Esophagus squamous epithelium (tissue), 5 donors: Measurements from ENCODE around the gene PRR14L. TPM values are rescaled to one million over a fixed set of nuclear protein-coding genes. Genes with fewer than 3 reads are reported as not detected.
"Not testable (repeated sequence)": the region's sequence is repeated elsewhere in the genome, so short reads cannot be mapped to it uniquely, and the experiment has no call there.

Experiments used
- DNase-seq: peaks from one replicate; lab custom pipeline; 2025; lab: John Stamatoyannopoulos, UW
- H3K27ac ChIP-seq, 4 donors: fragments of 200-600 bp; sonication (generic); one replicate each; pipeline ENCODE4 v1.5.1; 2016 to 2019; ENCODE audit warnings: mild to moderate bottlenecking in 1 of 4
- H3K27me3 ChIP-seq, 4 donors: fragments of 200-600 bp; sonication (generic); 1 replicate in 3 of 4; 2 replicates in 1 of 4; pipeline versions ENCODE4 v1.5.1 to v1.6.0; 2017 to 2021; ENCODE audit warnings: antibody characterized with exemption in 1 of 4
- H3K36me3 ChIP-seq, 3 donors: fragments of 200-600 bp; sonication (generic); one replicate each; pipeline ENCODE4 v1.5.1; 2016 to 2019
- H3K4me1 ChIP-seq, 3 donors: fragments of 200-600 bp; sonication (generic); one replicate each; pipeline ENCODE4 v1.5.1; 2017 to 2019
- H3K4me3 ChIP-seq, 4 donors: fragments of 200-600 bp; sonication (generic); 1 replicate in 3 of 4; 2 replicates in 1 of 4; pipeline ENCODE4 v1.5.1; 2016 to 2019; ENCODE audit warnings: mild to moderate bottlenecking in 2 of 4, moderate library complexity in 1 of 4
- H3K9me3 ChIP-seq, 3 donors: fragments of 200-600 bp; sonication (generic); one replicate each; pipeline ENCODE4 v1.5.1; 2016 to 2019
- POLR2A ChIP-seq, 4 donors: fragments of 450-650 bp; IDR thresholded peaks; one replicate each; pipeline ENCODE4 v1.6.1; 2017; ENCODE audit warnings: antibody characterized with exemption in 4 of 4, mild to moderate bottlenecking in 4 of 4, moderate library complexity in 3 of 4
- WGBS, 2 donors: methylation state at CpG; one replicate each; pipeline ENCODE4 v1.1.5; 2018; 5-methylcytosine and 5-hydroxymethylcytosine counted together
- intact Hi-C: fragments of 100-400 bp; cut with DNase I; formaldehyde crosslinking; loops from one replicate; pipeline ENCODE4 v1.15.0; 2022
- total RNA-seq, 4 donors: library from RNA; depleted of rRNA; stranded (reverse); fragments of >200 nt; gene quantifications; one replicate each; pipeline ENCODE4 v1.1.0, GENCODE V29; 2016
- TF ChIP-seq, protein P1 (sequence below), 6 experiments: fragments of 450-650 bp in 4 of 6; fragments of 200-600 bp in 2 of 6; sonication (generic) in 2 of 6; IDR thresholded peaks; one replicate each; pipeline ENCODE4 v1.5.1; 2016 to 2019; ENCODE audit warnings: antibody characterized with exemption in 6 of 6, mild to moderate bottlenecking in 4 of 6, moderate library complexity in 4 of 6
- donor health status: DM: yes; HTN: yes; CAD: no.

Gene PRR14L
- total RNA-seq: 10 to 100 TPM; 17.2 to 30.5 (median 25.7) TPM

DNA sequence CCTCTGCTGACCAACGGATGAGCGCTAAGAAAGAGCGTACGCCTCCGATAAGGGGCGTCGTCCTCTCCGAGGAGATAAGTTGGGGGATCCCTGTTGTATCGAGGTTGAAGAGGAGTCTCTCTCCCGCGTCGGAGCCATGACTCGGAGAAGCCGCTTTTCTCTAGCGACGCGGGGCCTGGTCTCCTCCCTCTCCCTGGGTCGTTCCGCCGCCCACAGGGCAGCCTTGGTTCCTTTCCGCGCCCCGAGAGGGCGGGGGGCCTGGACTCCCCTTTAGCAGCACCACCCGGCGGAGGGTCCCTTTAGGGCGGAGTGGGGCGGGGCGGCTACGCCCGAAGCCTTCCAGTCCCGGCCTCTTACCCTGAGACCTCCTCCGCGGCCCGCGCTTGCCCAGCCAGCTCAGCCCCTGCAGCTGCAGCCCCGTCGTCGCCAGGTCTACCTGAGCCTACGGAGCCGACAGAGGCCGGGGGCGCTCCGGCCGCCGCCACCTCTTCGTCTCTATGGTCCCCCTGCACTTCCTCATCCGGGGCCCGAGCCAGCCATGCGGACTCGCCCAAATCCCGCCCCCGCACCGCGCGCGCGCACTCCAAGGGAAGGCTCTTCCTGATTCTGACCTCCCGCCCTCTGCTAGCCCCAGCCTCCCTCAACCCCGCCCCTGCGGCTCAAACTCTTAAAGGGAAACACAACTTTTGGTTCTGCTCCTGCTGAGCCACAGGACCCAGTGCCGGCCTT lies at the start of gene PRR14L:
Gene PRR14L, minus strand, starts transcription at position 497 of the 729 bp plus-strand sequence. CDS start 11,272 bp downstream, outside the sequence.
- 0 to 1% methylated on average over 20 to 23 of the region's 62 CpGs for WGBS, 2 donors
- no peaks in the 10 kb centered on the region for H3K27me3 ChIP-seq

DNA sequence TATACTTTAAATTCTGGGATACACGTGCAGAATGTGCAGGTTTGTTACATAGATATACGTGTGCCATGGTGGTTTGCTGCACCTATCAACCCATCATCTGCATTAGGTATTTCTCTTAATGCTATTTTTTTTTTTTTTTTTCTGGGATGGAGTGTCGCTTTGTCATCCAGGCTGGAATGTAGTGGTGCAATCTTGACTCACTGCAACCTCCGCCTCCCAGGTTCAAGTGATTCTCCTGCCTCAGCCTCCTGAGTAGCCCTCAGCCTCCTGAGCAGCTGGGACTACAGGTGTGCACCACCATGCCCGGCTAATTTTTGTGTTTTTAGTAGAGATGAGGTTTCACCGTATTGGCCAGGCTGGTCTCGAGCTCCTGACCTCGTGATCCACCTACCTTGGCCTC lies 49.4 kb upstream of the PRR14L start:
- H3K4me1 ChIP-seq, DNase-seq, intact Hi-C loops, H3K9me3 ChIP-seq, H3K4me3 ChIP-seq, H3K27me3 ChIP-seq: not testable (repeated sequence)
- Histone ChIP-seq H3K27ac (peak overlapping the region in 3 of 4 donors; percentile 28 to 70 (median 34)), H3K36me3 (peaks cover 12 to 100% (median 41%) of the 10 kb centered on the region in 3 donors)
- 83 to 86% methylated on average over 7 to 8 of the region's 8 CpGs for WGBS, 2 donors

More for the DNA sequence above, at the start of gene PRR14L:
- Histone ChIP-seq H3K4me3 (peak within 1 kb of the TSS; percentile 64 to 96 (median 88)), H3K9me3 (no peaks in the 10 kb centered on the region), H3K36me3 (peaks cover 0 to 14% (median 0%) of the 10 kb centered on the region in 3 donors), H3K27ac (peak within 1 kb of the TSS; percentile 92 to 95 (median 94)), H3K4me1 (peaks cover 32 to 64% (median 34%) of the 10 kb centered on the region in 3 donors)
- TF ChIP-seq, protein P1, sequence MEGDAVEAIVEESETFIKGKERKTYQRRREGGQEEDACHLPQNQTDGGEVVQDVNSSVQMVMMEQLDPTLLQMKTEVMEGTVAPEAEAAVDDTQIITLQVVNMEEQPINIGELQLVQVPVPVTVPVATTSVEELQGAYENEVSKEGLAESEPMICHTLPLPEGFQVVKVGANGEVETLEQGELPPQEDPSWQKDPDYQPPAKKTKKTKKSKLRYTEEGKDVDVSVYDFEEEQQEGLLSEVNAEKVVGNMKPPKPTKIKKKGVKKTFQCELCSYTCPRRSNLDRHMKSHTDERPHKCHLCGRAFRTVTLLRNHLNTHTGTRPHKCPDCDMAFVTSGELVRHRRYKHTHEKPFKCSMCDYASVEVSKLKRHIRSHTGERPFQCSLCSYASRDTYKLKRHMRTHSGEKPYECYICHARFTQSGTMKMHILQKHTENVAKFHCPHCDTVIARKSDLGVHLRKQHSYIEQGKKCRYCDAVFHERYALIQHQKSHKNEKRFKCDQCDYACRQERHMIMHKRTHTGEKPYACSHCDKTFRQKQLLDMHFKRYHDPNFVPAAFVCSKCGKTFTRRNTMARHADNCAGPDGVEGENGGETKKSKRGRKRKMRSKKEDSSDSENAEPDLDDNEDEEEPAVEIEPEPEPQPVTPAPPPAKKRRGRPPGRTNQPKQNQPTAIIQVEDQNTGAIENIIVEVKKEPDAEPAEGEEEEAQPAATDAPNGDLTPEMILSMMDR (IDR thresholded peaks at IDR 0.05): peak in 3 of 6 experiments; percentile 3 to 32 (median 15)
- peak in 3 of 4 donors; percentile 71 to 89 (median 85) for TF ChIP-seq POLR2A (IDR thresholded peaks at IDR 0.05)
- intact Hi-C loops: no loop called here
- DNase-seq: peak; percentile 87

DNA sequence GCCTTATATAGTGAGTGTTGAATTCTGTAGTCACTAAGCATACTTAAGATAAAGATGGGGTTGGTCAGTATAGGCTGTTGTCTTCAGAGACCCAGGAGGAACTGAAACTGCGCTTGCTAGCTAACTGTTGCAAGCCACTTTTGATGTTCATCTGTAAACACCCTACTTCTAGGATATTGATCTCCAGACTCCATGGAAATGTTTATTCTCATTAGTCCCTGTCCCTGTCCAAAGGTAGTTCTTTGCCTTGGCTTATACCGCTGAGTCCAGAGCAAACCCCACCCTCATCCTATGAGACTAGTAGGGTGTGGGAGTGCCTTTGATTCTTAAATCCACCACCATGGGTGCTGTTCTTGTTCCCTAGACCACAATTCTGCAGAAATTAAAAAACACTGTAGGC lies 40.3 kb upstream of the PRR14L start:
- TF ChIP-seq, protein P1 (IDR thresholded peaks at IDR 0.05): no peak
- no peak for TF ChIP-seq POLR2A (IDR thresholded peaks at IDR 0.05)
- Histone ChIP-seq H3K27ac (no peak overlapping the region), H3K4me1 (no peaks in the 10 kb centered on the region), H3K4me3 (no peak overlapping the region), H3K9me3 (no peaks in the 10 kb centered on the region), H3K36me3 (peaks cover 0 to 73% (median 11%) of the 10 kb centered on the region in 3 donors), H3K27me3 (no peaks in the 10 kb centered on the region)
- intact Hi-C loops: no loop called here
- 86 to 100% methylated on average over 2 of the region's 2 CpGs for WGBS, 2 donors
- no peak for DNase-seq

DNA sequence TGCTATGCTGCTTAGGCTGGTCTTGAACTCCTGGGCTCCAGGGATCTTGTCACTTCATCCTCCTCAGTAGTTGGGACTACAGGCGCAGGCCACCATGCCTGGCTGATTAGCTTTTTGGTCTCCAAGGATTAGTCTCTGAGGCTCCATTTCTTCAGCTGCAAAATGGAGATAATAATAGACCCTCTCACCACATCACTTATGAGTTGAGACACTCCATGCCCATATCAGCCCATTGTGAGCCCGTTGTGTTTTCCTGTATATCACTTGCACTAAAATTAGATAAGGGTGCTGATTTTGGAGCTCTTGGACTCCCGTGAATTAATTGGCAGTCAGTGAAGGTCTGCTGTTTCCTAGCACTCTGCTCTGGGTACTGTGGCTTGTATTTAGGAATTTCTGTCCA lies 39.9 kb upstream of the PRR14L start:
- DNase-seq: no peak
- no peaks in the 10 kb centered on the region for H3K9me3 ChIP-seq
- 83 to 94% methylated on average over 3 of the region's 3 CpGs for WGBS, 2 donors
- TF ChIP-seq POLR2A (IDR thresholded peaks at IDR 0.05): no peak
- TF ChIP-seq, protein P1 (IDR thresholded peaks at IDR 0.05): no peak
- peaks cover 0 to 73% (median 14%) of the 10 kb centered on the region in 3 donors for H3K36me3 ChIP-seq
- no peak overlapping the region for H3K27ac ChIP-seq
- intact Hi-C loops: no loop called here
- H3K4me1 ChIP-seq: no peaks in the 10 kb centered on the region
- no peak overlapping the region for H3K4me3 ChIP-seq
- H3K27me3 ChIP-seq: no peaks in the 10 kb centered on the region

DNA sequence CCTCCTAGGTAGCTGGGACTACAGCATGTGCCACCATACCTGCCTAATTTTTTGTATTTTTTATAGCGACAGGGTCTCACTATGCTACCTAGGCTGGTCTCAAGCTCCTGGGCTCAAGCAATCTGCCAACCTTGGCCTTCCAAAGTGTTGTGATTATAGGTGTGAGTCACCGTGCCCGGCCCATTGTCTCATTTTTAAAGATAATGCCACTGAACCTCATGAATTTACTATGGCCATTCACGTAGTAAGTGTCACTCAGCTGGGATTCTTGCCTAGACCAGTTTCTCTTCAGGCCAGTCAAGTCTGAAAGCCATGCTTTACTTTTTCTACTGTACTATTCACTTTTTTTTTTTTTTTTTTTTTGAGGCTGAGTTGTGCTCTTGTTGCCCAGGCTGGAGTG lies 26.3 kb upstream of the PRR14L start:
- TF ChIP-seq, protein P1 (IDR thresholded peaks at IDR 0.05): no peak
- no peak for TF ChIP-seq POLR2A (IDR thresholded peaks at IDR 0.05)
- Histone ChIP-seq H3K27ac (peak overlapping the region in 2 of 4 donors; percentile 30 to 73), H3K27me3 (no peaks in the 10 kb centered on the region), H3K36me3 (peaks cover 0 to 98% (median 19%) of the 10 kb centered on the region in 3 donors), H3K4me3 (no peak overlapping the region), H3K9me3 (no peaks in the 10 kb centered on the region), H3K4me1 (peaks cover 0 to 33% (median 5%) of the 10 kb centered on the region in 3 donors)
- DNase-seq: no peak
- intact Hi-C loops: no loop called here
- 44 to 58% methylated on average over 4 of the region's 4 CpGs for WGBS, 2 donors
